Ishikawa (cell line): ENCODE results near the gene LINGO1.

ENCODE experiments used
- CEBPB ChIP-seq: IDR thresholded peaks from 2 replicates; pipeline ENCODE4 v1.6.1; 2012
- CREB1 ChIP-seq: IDR thresholded peaks from 2 replicates; pipeline ENCODE4 v1.6.1; 2012; ENCODE audit warnings: low read depth
- EGR1 ChIP-seq: IDR thresholded peaks from 2 replicates; pipeline ENCODE4 v1.6.1; 2012
- EP300 ChIP-seq: IDR thresholded peaks from 2 replicates; pipeline ENCODE4 v1.6.1; 2012; ENCODE audit warnings: borderline replicate concordance
- FOXM1 ChIP-seq: IDR thresholded peaks from 2 replicates; pipeline ENCODE4 v1.6.1; 2012; ENCODE audit warnings: low read depth, borderline replicate concordance
- MAX ChIP-seq: IDR thresholded peaks from 2 replicates; pipeline ENCODE4 v1.6.1; 2012
- NFIC ChIP-seq: IDR thresholded peaks from 2 replicates; pipeline ENCODE4 v1.6.1; 2012
- RAD21 ChIP-seq: IDR thresholded peaks from 2 replicates; pipeline ENCODE4 v1.6.1; 2012; ENCODE audit warnings: low read depth
- REST ChIP-seq: IDR thresholded peaks from 2 replicates; pipeline ENCODE4 v1.6.1; 2012; ENCODE audit warnings: low read depth, mild to moderate bottlenecking
- TAF1 ChIP-seq: IDR thresholded peaks from 2 replicates; pipeline ENCODE4 v1.6.1; 2012; ENCODE audit warnings: low read depth, mild to moderate bottlenecking
- TCF12 ChIP-seq: IDR thresholded peaks from 2 replicates; pipeline ENCODE4 v1.6.1; 2012; ENCODE audit warnings: low read depth
- TEAD4 ChIP-seq: IDR thresholded peaks from 2 replicates; pipeline ENCODE4 v1.6.1; 2012
- USF1 ChIP-seq: IDR thresholded peaks from 2 replicates; pipeline ENCODE4 v1.6.1; 2012
- YY1 ChIP-seq: IDR thresholded peaks from 2 replicates; pipeline ENCODE4 v1.6.1; 2012; ENCODE audit warnings: low read depth
- ZBTB7A ChIP-seq: IDR thresholded peaks from 2 replicates; pipeline ENCODE4 v1.6.1; 2012; ENCODE audit warnings: low read depth

LINGO1 gene

GRCh38 chr15:77621847-77622208 lies 10.9 kb downstream of the LINGO1 start:
- TF ChIP-seq YY1 (no peak), RAD21 (no peak), USF1 (no peak), TAF1 (no peak), REST (no peak), TEAD4 (no peak), MAX (no peak), EP300 (no peak), ZBTB7A (no peak), EGR1 (no peak), TCF12 (no peak), NFIC (no peak), CEBPB (no peak)

GRCh38 chr15:77620960-77621647 lies 11.6 kb downstream of the LINGO1 start:
- no peak for TF ChIP-seq YY1
- TF ChIP-seq REST, result no peak
- TF ChIP-seq USF1, result no peak
- TF ChIP-seq TCF12, result no peak
- no peak for TF ChIP-seq CREB1
- TF ChIP-seq NFIC, result no peak
- TF ChIP-seq TAF1, result no peak
- no peak for TF ChIP-seq CEBPB
- TF ChIP-seq EP300, result no peak
- TF ChIP-seq ZBTB7A, result no peak
- no peak for TF ChIP-seq FOXM1
- TF ChIP-seq RAD21, result no peak
- no peak for TF ChIP-seq EGR1
- no peak for TF ChIP-seq TEAD4
- TF ChIP-seq MAX, result no peak

- no peak for TF ChIP-seq CREB1
- TF ChIP-seq RAD21, result no peak
- TF ChIP-seq FOXM1, result no peak
- no peak for TF ChIP-seq REST
- TF ChIP-seq YY1, result no peak
- no peak for TF ChIP-seq TEAD4
- no peak for TF ChIP-seq EP300
- no peak for TF ChIP-seq USF1
- no peak for TF ChIP-seq NFIC
- no peak for TF ChIP-seq MAX
- TF ChIP-seq TAF1, result no peak
Measured at GRCh38 chr15:77620297-77620696, 12.4 kb downstream of the LINGO1 start.

GRCh38 chr15:77619883-77620282 lies 12.8 kb downstream of the LINGO1 start:
- TF ChIP-seq REST (no peak), CEBPB (no peak)
